ENCODE results near the gene DBH.

- TF ChIP-seq CTCF (conservative IDR thresholded peaks at IDR 0.05; ENCODE audit: low read depth, low read length) (no peak), EZH2 (IDR thresholded peaks at IDR 0.05; ENCODE audit: borderline replicate concordance, low read depth, low read length, poor library complexity, severe bottlenecking) (no peak)
Measured at GRCh38 chr9:133610845-133611244, 25.3 kb upstream of the DBH start.
